Liver (tissue), 9 donors: ENCODE measurements around the gene UBR2. TPM values are rescaled to one million over a fixed set of nuclear protein-coding genes. Genes with fewer than 3 reads are reported as not detected.

Experiments
- DNase-seq: peaks from one replicate; pipeline ENCODE4 v3.0.0-alpha.2; 2017; ENCODE audit warnings: low spot score
- H3K27ac ChIP-seq, 2 donors: one replicate each; pipeline ENCODE4 v1.7.0; 2013; ENCODE audit warnings: inconsistent platforms in 2 of 2, low read length in 2 of 2, control low read depth in 1 of 2, low read depth in 1 of 2, mild to moderate bottlenecking in 1 of 2
- H3K27me3 ChIP-seq, 4 donors: one replicate each; pipeline versions ENCODE4 v1.6.1 to v1.7.0; 2013; ENCODE audit warnings: low read length in 3 of 4, inconsistent platforms in 1 of 4, mild to moderate bottlenecking in 1 of 4, moderate library complexity in 1 of 4; ENCODE audit not compliant: control insufficient read depth in 4 of 4, insufficient read depth in 4 of 4
- H3K36me3 ChIP-seq, 4 donors: one replicate each; pipeline versions ENCODE4 v1.6.1 to v1.7.0; 2013; ENCODE audit warnings: low read length in 3 of 4, mild to moderate bottlenecking in 3 of 4, low read depth in 1 of 4, moderate library complexity in 1 of 4; ENCODE audit not compliant: control insufficient read depth in 4 of 4, insufficient read depth in 3 of 4
- H3K4me1 ChIP-seq, 4 donors: one replicate each; pipeline versions ENCODE4 v1.6.1 to v1.7.0; 2013; ENCODE audit warnings: low read length in 3 of 4, mild to moderate bottlenecking in 3 of 4, moderate library complexity in 1 of 4; ENCODE audit not compliant: control insufficient read depth in 4 of 4, insufficient read depth in 4 of 4
- H3K4me3 ChIP-seq, 3 donors: one replicate each; pipeline versions ENCODE4 v1.6.1 to v1.7.0; 2013; ENCODE audit warnings: low read length in 3 of 3, control low read depth in 1 of 3, low read depth in 1 of 3, mild to moderate bottlenecking in 1 of 3
- H3K9ac ChIP-seq, 2 donors: one replicate each; pipeline ENCODE4 v1.7.0; 2013; ENCODE audit warnings: low read length in 2 of 2, mild to moderate bottlenecking in 2 of 2, moderate library complexity in 2 of 2, control low read depth in 1 of 2, low read depth in 1 of 2
- H3K9me3 ChIP-seq, 4 donors: one replicate each; pipeline versions ENCODE4 v1.6.1 to v1.7.0; 2013; ENCODE audit warnings: low read length in 3 of 4; ENCODE audit not compliant: control insufficient read depth in 4 of 4
- EGR1 ChIP-seq, 2 donors: IDR thresholded peaks; 2 replicates each; pipeline ENCODE4 v1.6.1; 2016 to 2018; ENCODE audit warnings: antibody characterized with exemption in 2 of 2, low read depth in 2 of 2
- FOXA2 ChIP-seq: IDR thresholded peaks from 2 replicates; pipeline ENCODE4 v1.6.1; 2016; ENCODE audit warnings: antibody characterized with exemption
- GABPA ChIP-seq, 2 donors: IDR thresholded peaks in 1 of 2; conservative IDR thresholded peaks in 1 of 2; 2 replicates each; pipeline ENCODE4 v1.6.1; 2016; ENCODE audit warnings: antibody characterized with exemption in 2 of 2, mild to moderate bottlenecking in 1 of 2, moderate library complexity in 1 of 2
- HNF4A ChIP-seq, 2 donors: conservative IDR thresholded peaks; 2 replicates each; pipeline ENCODE4 v1.6.1; 2016; ENCODE audit warnings: antibody characterized with exemption in 2 of 2, mild to moderate bottlenecking in 2 of 2
- HNF4G ChIP-seq: IDR thresholded peaks from 2 replicates; pipeline ENCODE4 v1.6.1; 2016; ENCODE audit warnings: antibody characterized with exemption
- JUND ChIP-seq, 2 donors: IDR thresholded peaks; 2 replicates each; pipeline ENCODE4 v1.6.1; 2016; ENCODE audit warnings: antibody characterized with exemption in 2 of 2
- NR2F2 ChIP-seq: IDR thresholded peaks from 2 replicates; pipeline ENCODE4 v1.6.1; 2016; ENCODE audit warnings: antibody characterized with exemption
- RXRA ChIP-seq, 2 donors: IDR thresholded peaks; 2 replicates each; pipeline ENCODE4 v1.6.1; 2017 to 2018; ENCODE audit warnings: antibody characterized with exemption in 2 of 2, mild to moderate bottlenecking in 1 of 2
- SP1 ChIP-seq: IDR thresholded peaks from 2 replicates; pipeline ENCODE4 v1.6.1; 2018; ENCODE audit warnings: antibody characterized with exemption, mild to moderate bottlenecking
- TAF1 ChIP-seq: conservative IDR thresholded peaks from 2 replicates; pipeline ENCODE4 v1.6.1; 2016; ENCODE audit warnings: antibody characterized with exemption, mild to moderate bottlenecking
- YY1 ChIP-seq: IDR thresholded peaks from 2 replicates; pipeline ENCODE4 v1.6.1; 2016; ENCODE audit warnings: antibody characterized with exemption, mild to moderate bottlenecking
- WGBS: extraction: QIAGEN DNeasy Blood & Tissue Kit; methylation state at CpG from one replicate; pipeline ENCODE4 v1.1.7; 2013; 5-methylcytosine and 5-hydroxymethylcytosine counted together
- polyA plus RNA-seq, 2 donors: library from polyadenylated mRNA; stranded (reverse) in 1 of 2; unstranded in 1 of 2; fragments of 200-250 nt in 1 of 2; fragments of >200 nt in 1 of 2; fragmentation: Nextera tagmentation in 1 of 2; extraction: Ambion mirVana in 1 of 2; gene quantifications; one replicate each; pipeline versions ENCODE4 v1.2.1 to v1.2.3, GENCODE V29; 2013 to 2015
- total RNA-seq, 2 donors: library from RNA; depleted of rRNA; stranded (reverse); fragments of >200 nt; gene quantifications; one replicate each; pipeline ENCODE4 v1.2.3, GENCODE V29; 2014
- TF ChIP-seq, protein P1 (sequence below): IDR thresholded peaks from 2 replicates; pipeline ENCODE4 v1.6.1; 2016; ENCODE audit warnings: antibody characterized with exemption, mild to moderate bottlenecking
- TF ChIP-seq, protein P2 (sequence below): fragments of 150-350 bp; IDR thresholded peaks from 2 replicates; pipeline ENCODE4 v1.5.1; 2017; ENCODE audit warnings: improper control_type of control experiment, low read depth, low read length; ENCODE audit not compliant: missing input control
- TF ChIP-seq, protein P3 (sequence below): IDR thresholded peaks from 2 replicates; pipeline ENCODE4 v1.6.1; 2016; ENCODE audit warnings: antibody characterized with exemption
- donor health status: healthy.
- donor health status: healthy.
- donor health status: healthy.
- donor health status: healthy.
- donor health status: healthy.

The UBR2 gene
- total and polyA plus RNA-seq, 4 donors, result 6.3 to 32.9 (median 19.3) TPM

DNA sequence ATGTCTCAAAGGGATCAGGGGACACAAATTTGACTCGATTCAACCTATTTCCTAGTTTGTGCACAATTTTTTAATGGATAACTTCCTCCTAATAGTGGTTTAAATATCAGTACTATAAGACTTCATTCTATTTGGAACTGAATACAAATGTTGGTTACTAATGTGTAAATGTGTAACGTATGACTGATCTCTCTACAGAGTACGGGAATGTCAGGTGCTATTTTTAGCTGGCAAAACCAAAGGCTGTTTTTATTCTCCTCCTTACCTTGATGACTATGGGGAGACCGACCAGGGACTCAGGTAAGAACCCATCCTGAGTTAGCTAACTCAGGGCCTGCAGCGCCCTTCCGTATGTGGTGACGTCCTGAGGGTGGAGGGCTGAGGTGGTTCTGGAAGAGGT is 125.5 kb downstream of the UBR2 start:
- peaks cover 16 to 79% (median 68%) of the 10 kb centered on the region in 4 donors for H3K36me3 ChIP-seq
- H3K4me3 ChIP-seq, result no peak overlapping the region
- H3K9me3 ChIP-seq, result no peaks in the 10 kb centered on the region
- no peak for DNase-seq
- H3K27me3 ChIP-seq, result no peaks in the 10 kb centered on the region
- H3K4me1 ChIP-seq, result no peaks in the 10 kb centered on the region
- no peak overlapping the region for H3K9ac ChIP-seq
- H3K27ac ChIP-seq, result no peak overlapping the region
- WGBS, result 94% methylated on average over 7 of the region's 7 CpGs
- TF ChIP-seq JUND (IDR thresholded peaks at IDR 0.05) (no peak), EGR1 (IDR thresholded peaks at IDR 0.05; ENCODE audit: low read depth in 2 of 2) (no peak), GABPA (IDR thresholded peaks at IDR 0.05 in 1 of 2, conservative IDR thresholded peaks at IDR 0.05 in 1 of 2) (no peak), TAF1 (no peak), NR2F2 (no peak), SP1 (no peak), HNF4G (no peak), HNF4A (conservative IDR thresholded peaks at IDR 0.05) (no peak), YY1 (no peak), FOXA2 (no peak), RXRA (IDR thresholded peaks at IDR 0.05) (no peak)
- TF ChIP-seq, protein P1, sequence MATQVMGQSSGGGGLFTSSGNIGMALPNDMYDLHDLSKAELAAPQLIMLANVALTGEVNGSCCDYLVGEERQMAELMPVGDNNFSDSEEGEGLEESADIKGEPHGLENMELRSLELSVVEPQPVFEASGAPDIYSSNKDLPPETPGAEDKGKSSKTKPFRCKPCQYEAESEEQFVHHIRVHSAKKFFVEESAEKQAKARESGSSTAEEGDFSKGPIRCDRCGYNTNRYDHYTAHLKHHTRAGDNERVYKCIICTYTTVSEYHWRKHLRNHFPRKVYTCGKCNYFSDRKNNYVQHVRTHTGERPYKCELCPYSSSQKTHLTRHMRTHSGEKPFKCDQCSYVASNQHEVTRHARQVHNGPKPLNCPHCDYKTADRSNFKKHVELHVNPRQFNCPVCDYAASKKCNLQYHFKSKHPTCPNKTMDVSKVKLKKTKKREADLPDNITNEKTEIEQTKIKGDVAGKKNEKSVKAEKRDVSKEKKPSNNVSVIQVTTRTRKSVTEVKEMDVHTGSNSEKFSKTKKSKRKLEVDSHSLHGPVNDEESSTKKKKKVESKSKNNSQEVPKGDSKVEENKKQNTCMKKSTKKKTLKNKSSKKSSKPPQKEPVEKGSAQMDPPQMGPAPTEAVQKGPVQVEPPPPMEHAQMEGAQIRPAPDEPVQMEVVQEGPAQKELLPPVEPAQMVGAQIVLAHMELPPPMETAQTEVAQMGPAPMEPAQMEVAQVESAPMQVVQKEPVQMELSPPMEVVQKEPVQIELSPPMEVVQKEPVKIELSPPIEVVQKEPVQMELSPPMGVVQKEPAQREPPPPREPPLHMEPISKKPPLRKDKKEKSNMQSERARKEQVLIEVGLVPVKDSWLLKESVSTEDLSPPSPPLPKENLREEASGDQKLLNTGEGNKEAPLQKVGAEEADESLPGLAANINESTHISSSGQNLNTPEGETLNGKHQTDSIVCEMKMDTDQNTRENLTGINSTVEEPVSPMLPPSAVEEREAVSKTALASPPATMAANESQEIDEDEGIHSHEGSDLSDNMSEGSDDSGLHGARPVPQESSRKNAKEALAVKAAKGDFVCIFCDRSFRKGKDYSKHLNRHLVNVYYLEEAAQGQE, result no peak
- TF ChIP-seq, protein P2, sequence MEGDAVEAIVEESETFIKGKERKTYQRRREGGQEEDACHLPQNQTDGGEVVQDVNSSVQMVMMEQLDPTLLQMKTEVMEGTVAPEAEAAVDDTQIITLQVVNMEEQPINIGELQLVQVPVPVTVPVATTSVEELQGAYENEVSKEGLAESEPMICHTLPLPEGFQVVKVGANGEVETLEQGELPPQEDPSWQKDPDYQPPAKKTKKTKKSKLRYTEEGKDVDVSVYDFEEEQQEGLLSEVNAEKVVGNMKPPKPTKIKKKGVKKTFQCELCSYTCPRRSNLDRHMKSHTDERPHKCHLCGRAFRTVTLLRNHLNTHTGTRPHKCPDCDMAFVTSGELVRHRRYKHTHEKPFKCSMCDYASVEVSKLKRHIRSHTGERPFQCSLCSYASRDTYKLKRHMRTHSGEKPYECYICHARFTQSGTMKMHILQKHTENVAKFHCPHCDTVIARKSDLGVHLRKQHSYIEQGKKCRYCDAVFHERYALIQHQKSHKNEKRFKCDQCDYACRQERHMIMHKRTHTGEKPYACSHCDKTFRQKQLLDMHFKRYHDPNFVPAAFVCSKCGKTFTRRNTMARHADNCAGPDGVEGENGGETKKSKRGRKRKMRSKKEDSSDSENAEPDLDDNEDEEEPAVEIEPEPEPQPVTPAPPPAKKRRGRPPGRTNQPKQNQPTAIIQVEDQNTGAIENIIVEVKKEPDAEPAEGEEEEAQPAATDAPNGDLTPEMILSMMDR, result no peak
- TF ChIP-seq, protein P3, sequence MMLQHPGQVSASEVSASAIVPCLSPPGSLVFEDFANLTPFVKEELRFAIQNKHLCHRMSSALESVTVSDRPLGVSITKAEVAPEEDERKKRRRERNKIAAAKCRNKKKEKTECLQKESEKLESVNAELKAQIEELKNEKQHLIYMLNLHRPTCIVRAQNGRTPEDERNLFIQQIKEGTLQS, result no peak

DNA sequence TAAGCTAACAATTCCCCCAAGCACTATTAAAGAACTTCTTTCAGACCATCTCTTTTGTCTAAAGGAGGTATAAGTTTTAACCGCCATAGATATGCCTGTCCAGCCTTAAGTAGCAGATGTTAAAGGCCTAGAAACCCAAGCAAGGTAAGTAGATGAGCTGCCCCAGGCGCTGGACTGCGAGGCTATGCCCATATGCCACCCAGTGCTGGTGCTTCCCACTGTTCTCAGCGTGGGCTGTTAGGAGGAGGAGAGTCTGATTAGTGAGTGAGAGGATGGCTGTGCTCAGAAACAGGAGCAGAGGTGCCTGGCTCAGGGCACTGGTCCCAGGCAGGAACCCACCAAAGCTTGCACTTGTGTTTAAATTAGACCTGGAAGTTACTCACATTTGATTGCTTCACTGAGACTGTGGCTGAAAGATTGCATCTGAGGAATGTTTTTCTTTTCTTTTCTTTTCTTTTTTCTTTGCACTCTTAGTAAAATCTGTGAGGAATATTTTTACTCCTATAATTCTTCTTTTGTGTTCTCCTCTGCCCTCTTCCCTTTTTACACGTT is 126.4 kb downstream of the UBR2 start:
- 96% methylated on average over 5 of the region's 5 CpGs for WGBS
- Histone ChIP-seq H3K4me1 (no peaks in the 10 kb centered on the region), H3K4me3 (no peak overlapping the region), H3K36me3 (peaks cover 13 to 71% (median 64%) of the 10 kb centered on the region in 4 donors), H3K27ac (no peak overlapping the region), H3K9ac (no peak overlapping the region), H3K27me3 (no peaks in the 10 kb centered on the region), H3K9me3 (no peaks in the 10 kb centered on the region)
- DNase-seq, result no peak
- TF ChIP-seq HNF4G, result no peak
